ENCODE results near the gene CRTC3.
"Not testable (repeated sequence)": the region's sequence is repeated elsewhere in the genome, so short reads cannot be mapped to it uniquely, and the experiment has no call there.

CRTC3 gene

GRCh38 chr15:90529371-90530249, at the start of gene CRTC3:
TSS of gene CRTC3 (plus strand) at chr15:90529923. CDS start at chr15:90530072, 149 bp downstream.
- peak in 1 of 2 donors; percentile 48 for DNase-seq (ENCODE audit: low read depth in 2 of 2)

GRCh38 chr15:90481023-90481422, 48.7 kb upstream of the CRTC3 start:
- peak; percentile 10 to 13 for DNase-seq (ENCODE audit: low read depth in 2 of 2)

- peak; percentile 5 to 11 for DNase-seq (ENCODE audit: low read depth in 2 of 2)
These were observed 47.4 kb upstream of the CRTC3 start for GRCh38 chr15:90482124-90483011.

GRCh38 chr15:90483012-90483307, 46.8 kb upstream of the CRTC3 start:
- no peak for DNase-seq (ENCODE audit: low read depth in 2 of 2)

- no peak for DNase-seq (ENCODE audit: low read depth in 2 of 2)
These were observed 46.1 kb upstream of the CRTC3 start for GRCh38 chr15:90483637-90484036.

GRCh38 chr15:90487186-90487585, 42.5 kb upstream of the CRTC3 start:
- no peak for DNase-seq (ENCODE audit: low read depth in 2 of 2)

GRCh38 chr15:90489514-90489913, 40.2 kb upstream of the CRTC3 start:
- DNase-seq (ENCODE audit: low read depth in 2 of 2): no peak

- DNase-seq (ENCODE audit: low read depth in 2 of 2): no peak
These were observed 39.8 kb upstream of the CRTC3 start for GRCh38 chr15:90489944-90490343.

- DNase-seq (ENCODE audit: low read depth in 2 of 2): no peak
These were observed 36.1 kb upstream of the CRTC3 start for GRCh38 chr15:90493647-90494046.

- DNase-seq (ENCODE audit: low read depth in 2 of 2): no peak
These were observed 34.7 kb upstream of the CRTC3 start for GRCh38 chr15:90495067-90495466.

GRCh38 chr15:90496791-90497190, 32.9 kb upstream of the CRTC3 start:
- no peak for DNase-seq (ENCODE audit: low read depth in 2 of 2)

GRCh38 chr15:90497376-90497775, 32.3 kb upstream of the CRTC3 start:
- DNase-seq (ENCODE audit: low read depth in 2 of 2): no peak

- no peak for DNase-seq (ENCODE audit: low read depth in 2 of 2)
These were observed 31.8 kb upstream of the CRTC3 start for GRCh38 chr15:90497912-90498311.

GRCh38 chr15:90500171-90500570, 29.6 kb upstream of the CRTC3 start:
- DNase-seq (ENCODE audit: low read depth in 2 of 2): no peak

GRCh38 chr15:90501898-90502297, 27.8 kb upstream of the CRTC3 start:
- no peak for DNase-seq (ENCODE audit: low read depth in 2 of 2)

- DNase-seq (ENCODE audit: low read depth in 2 of 2): not testable (repeated sequence)
These were observed 18.9 kb upstream of the CRTC3 start for GRCh38 chr15:90510781-90511180.

- not testable (repeated sequence) for DNase-seq (ENCODE audit: low read depth in 2 of 2)
These were observed 18.5 kb upstream of the CRTC3 start for GRCh38 chr15:90511211-90511618.

- DNase-seq (ENCODE audit: low read depth in 2 of 2): no peak
These were observed 17.4 kb upstream of the CRTC3 start for GRCh38 chr15:90512276-90512675.

GRCh38 chr15:90512981-90513380, 16.7 kb upstream of the CRTC3 start:
- DNase-seq (ENCODE audit: low read depth in 2 of 2): no peak

- DNase-seq (ENCODE audit: low read depth in 2 of 2): no peak
These were observed 16.3 kb upstream of the CRTC3 start for GRCh38 chr15:90513448-90513847.

GRCh38 chr15:90513893-90514292, 15.8 kb upstream of the CRTC3 start:
- not testable (repeated sequence) for DNase-seq (ENCODE audit: low read depth in 2 of 2)

- no peak for DNase-seq (ENCODE audit: low read depth in 2 of 2)
These were observed 10.0 kb upstream of the CRTC3 start for GRCh38 chr15:90519688-90520087.

GRCh38 chr15:90520365-90520764, 9.4 kb upstream of the CRTC3 start:
- no peak for DNase-seq (ENCODE audit: low read depth in 2 of 2)

Data from stimulated activated CD8-positive, alpha-beta memory T cell treated with anti-CD3 and anti-CD28 coated beads, Interleukin-7, amount 100 ng/mL, for 4 hours (primary cell).